GM21367 (cell line): ENCODE data around the gene SLC22A7.

ENCODE experiments used
- ATAC-seq: cut with Tn5 transposase; IDR thresholded peaks from one replicate; pipeline ENCODE4 v1.9.1; 2021; ENCODE audit not compliant: unreplicated experiment

SLC22A7 gene

GRCh38 chr6:43297644-43298564 is at the start of gene SLC22A7:
Gene SLC22A7, plus strand, starts transcription at chr6:43298260. Its CDS starts 99 bp downstream, at chr6:43298359.
- no peak for ATAC-seq

GRCh38 chr6:43248791-43249190 is 49.3 kb upstream of the SLC22A7 start:
- ATAC-seq = no peak

- ATAC-seq = no peak
Measured at GRCh38 chr6:43250992-43251373, 47.1 kb upstream of the SLC22A7 start.

- ATAC-seq = no peak
Measured at GRCh38 chr6:43253401-43253800, 44.7 kb upstream of the SLC22A7 start.

GRCh38 chr6:43254138-43254817 is 43.8 kb upstream of the SLC22A7 start:
- ATAC-seq = no peak

GRCh38 chr6:43254846-43255245 is 43.2 kb upstream of the SLC22A7 start:
- no peak for ATAC-seq

- no peak for ATAC-seq
Measured at GRCh38 chr6:43255408-43256054, 42.5 kb upstream of the SLC22A7 start.

GRCh38 chr6:43256670-43257366 is 41.2 kb upstream of the SLC22A7 start:
- no peak for ATAC-seq

GRCh38 chr6:43257367-43258145 is 40.5 kb upstream of the SLC22A7 start:
- ATAC-seq = no peak

GRCh38 chr6:43258180-43258579 is 39.9 kb upstream of the SLC22A7 start:
- ATAC-seq = no peak

GRCh38 chr6:43258807-43259686 is 39.0 kb upstream of the SLC22A7 start:
- ATAC-seq = no peak

GRCh38 chr6:43260791-43261190 is 37.3 kb upstream of the SLC22A7 start:
- no peak for ATAC-seq

GRCh38 chr6:43261198-43261597 is 36.9 kb upstream of the SLC22A7 start:
- no peak for ATAC-seq

- ATAC-seq = no peak
Measured at GRCh38 chr6:43262000-43262779, 35.9 kb upstream of the SLC22A7 start.

GRCh38 chr6:43262780-43263313 is 35.2 kb upstream of the SLC22A7 start:
- no peak for ATAC-seq

- ATAC-seq = peak; percentile 78
Measured at GRCh38 chr6:43263314-43264178, 34.5 kb upstream of the SLC22A7 start.

- ATAC-seq = no peak
Measured at GRCh38 chr6:43264599-43265145, 33.4 kb upstream of the SLC22A7 start.
